HCT116 (cell line): ENCODE data around the gene SNTB2. TPM values are rescaled to one million over a fixed set of nuclear protein-coding genes. Genes with fewer than 3 reads are reported as not detected.

Experiments used
- ATAC-seq: fragments of 200-7000 bp; cut with Tn5 transposase; 2 replicates; pipeline ENCODE4 v1.9.1; 2020; ENCODE audit warnings: mild to moderate bottlenecking, moderate library complexity
- BruUV-seq: library from RNA; stranded (reverse); fragments of 400-500 nt; replicated peaks from 2 replicates; lab custom pipeline; 2021; lab: Mats Ljungman, UMichigan
- CTCF ChIA-PET: fragments of 300-600 bp; sonication (Branson Sonifier 250); formaldehyde crosslinking; loops from one replicate; lab custom pipeline; 2021; ENCODE audit warnings: antibody characterized with exemption; lab: Charles Lee
- POLR2A ChIA-PET: fragments of 300-600, 350-600 bp; sonication (Branson Sonifier 250); formaldehyde crosslinking; loops from one replicate; lab custom pipeline; 2021; ENCODE audit warnings: antibody characterized with exemption; lab: Charles Lee
- RAD21 ChIA-PET, 2 experiments: fragments of 300-600 bp; sonication (Branson Sonifier 250); formaldehyde crosslinking; loops; one replicate each; lab custom pipeline; 2023; ENCODE audit warnings: low total read pairs in 2 of 2; ENCODE audit not compliant: uncharacterized antibody in 2 of 2, unreplicated experiment in 2 of 2, low non-redundant PET in 1 of 2; lab: Charles Lee
- DNase-seq: peaks from one replicate; pipeline ENCODE4 v3.0.0-alpha.2; 2010; ENCODE audit warnings: low read depth, low spot score
- H2AFZ ChIP-seq: fragments of 200-600 bp; shearing (Covaris generic), sonication (generic); 2 replicates; pipeline ENCODE4 v1.6.1; 2017; ENCODE audit warnings: low read depth, mixed run types, mixed read lengths, antibody characterized with exemption, low read length; ENCODE audit not compliant: poor library complexity, severe bottlenecking
- H3K27ac ChIP-seq: 2 replicates; pipeline ENCODE4 v1.5.1; 2012; ENCODE audit warnings: low read depth, low read length
- H3K27me3 ChIP-seq: fragments of 200-600 bp; sonication (generic); 2 replicates; pipeline ENCODE4 v1.6.1; 2016; ENCODE audit warnings: mixed run types, low read length, mixed read lengths; ENCODE audit not compliant: insufficient read depth
- H3K36me3 ChIP-seq, 2 experiments: fragments of 200-500 bp in 1 of 2; fragments of 200-600 bp in 1 of 2; sonication (Bioruptor generic) in 1 of 2; sonication (generic) in 1 of 2; 2 replicates each; pipeline versions ENCODE4 v1.5.1 to v1.6.1; 2014 to 2016; ENCODE audit warnings: low read length in 2 of 2, inconsistent platforms in 1 of 2, mixed read lengths in 1 of 2, mixed run types in 1 of 2; ENCODE audit not compliant: insufficient read depth in 2 of 2, control insufficient read depth in 1 of 2
- H3K4me1 ChIP-seq, 2 experiments: fragments of 200-600 bp in 1 of 2; sonication (generic) in 1 of 2; 2 replicates each; pipeline versions ENCODE4 v1.5.1 to v1.6.1; 2012 to 2017; ENCODE audit warnings: low read length in 2 of 2, inconsistent platforms in 1 of 2, mild to moderate bottlenecking in 1 of 2, mixed read lengths in 1 of 2, mixed run types in 1 of 2, moderate library complexity in 1 of 2; ENCODE audit not compliant: insufficient read depth in 2 of 2, control insufficient read depth in 1 of 2
- H3K4me2 ChIP-seq: fragments of 200-600 bp; sonication (generic); 2 replicates; pipeline ENCODE4 v1.6.1; 2017; ENCODE audit warnings: mixed run types, low read length, mixed read lengths
- H3K4me3 ChIP-seq, 2 experiments: fragments of 200-600 bp in 1 of 2; sonication (generic) in 1 of 2; replicated peaks in 1 of 2; 2 replicates each; pipeline ENCODE4 v1.5.1; 2011 to 2016; ENCODE audit warnings: low read length in 2 of 2, control low read depth in 1 of 2, low read depth in 1 of 2, mild to moderate bottlenecking in 1 of 2, mixed read lengths in 1 of 2, mixed run types in 1 of 2
- H3K79me2 ChIP-seq: fragments of 200-600 bp; sonication (generic); 2 replicates; pipeline ENCODE4 v1.6.1; 2017; ENCODE audit warnings: mild to moderate bottlenecking, mixed run types, low read length, moderate library complexity, mixed read lengths; ENCODE audit not compliant: insufficient read depth
- H3K9ac ChIP-seq: fragments of 200-600 bp; sonication (generic); 2 replicates; pipeline ENCODE4 v1.6.1; 2016; ENCODE audit warnings: low read length, mixed read lengths
- H3K9me2 ChIP-seq: fragments of 200-600 bp; sonication (generic), shearing (Covaris generic); 2 replicates; pipeline ENCODE4 v1.6.1; 2017; ENCODE audit warnings: mixed run types, mild to moderate bottlenecking, moderate library complexity; ENCODE audit not compliant: insufficient read depth
- H3K9me3 ChIP-seq, 2 experiments: fragments of 200-500 bp in 1 of 2; fragments of 200-600 bp in 1 of 2; sonication (Bioruptor generic) in 1 of 2; sonication (generic) in 1 of 2; 2 replicates each; pipeline ENCODE4 v1.6.1; 2014 to 2017; ENCODE audit warnings: low read length in 2 of 2, mixed read lengths in 2 of 2, inconsistent platforms in 1 of 2, low read depth in 1 of 2, mild to moderate bottlenecking in 1 of 2, mixed run types in 1 of 2, moderate library complexity in 1 of 2; ENCODE audit not compliant: control insufficient read depth in 1 of 2, insufficient read depth in 1 of 2
- H4K20me1 ChIP-seq: fragments of 200-600 bp; sonication (generic), shearing (Covaris generic); 2 replicates; pipeline ENCODE4 v1.6.1; 2017; ENCODE audit warnings: mixed run types, mild to moderate bottlenecking, moderate library complexity; ENCODE audit not compliant: insufficient read depth
- CBX3 ChIP-seq: IDR thresholded peaks from 2 replicates; pipeline ENCODE4 v1.6.1; 2012; ENCODE audit warnings: low read depth
- EGR1 ChIP-seq: IDR thresholded peaks from 2 replicates; pipeline ENCODE4 v1.6.1; 2012; ENCODE audit warnings: low read depth
- ELF1 ChIP-seq: IDR thresholded peaks from 2 replicates; pipeline ENCODE4 v1.6.1; 2012; ENCODE audit warnings: low read depth, borderline replicate concordance
- EZH2phosphoT487 ChIP-seq: fragments of 200-600 bp; IDR thresholded peaks from 2 replicates; pipeline ENCODE4 v1.6.1; 2018; ENCODE audit warnings: antibody characterized with exemption, borderline replicate concordance
- FOSL1 ChIP-seq: IDR thresholded peaks from 2 replicates; pipeline ENCODE4 v1.6.1; 2012; ENCODE audit warnings: low read depth
- JUND ChIP-seq: IDR thresholded peaks from 2 replicates; pipeline ENCODE4 v1.6.1; 2012
- MAX ChIP-seq: IDR thresholded peaks from 2 replicates; pipeline ENCODE4 v1.6.1; 2012
- RAD21 ChIP-seq: IDR thresholded peaks from 2 replicates; pipeline ENCODE4 v1.6.1; 2012; ENCODE audit warnings: low read depth, mild to moderate bottlenecking
- SP1 ChIP-seq: IDR thresholded peaks from 2 replicates; pipeline ENCODE4 v1.6.1; 2012; ENCODE audit warnings: low read depth
- SRF ChIP-seq: IDR thresholded peaks from 2 replicates; pipeline ENCODE4 v1.6.1; 2012; ENCODE audit warnings: low read depth
- TCF7L2 ChIP-seq: IDR thresholded peaks from 2 replicates; pipeline ENCODE4 v1.7.0; 2011; ENCODE audit warnings: borderline replicate concordance, inconsistent platforms; ENCODE audit not compliant: insufficient read depth, insufficient read length; ENCODE audit errors: extremely low read depth
- ZBTB33 ChIP-seq: IDR thresholded peaks from 2 replicates; pipeline ENCODE4 v1.6.1; 2011; ENCODE audit warnings: mild to moderate bottlenecking, low read length, moderate library complexity; ENCODE audit not compliant: insufficient replicate concordance; ENCODE audit errors: extremely low read depth
- intact Hi-C: fragments of 100-400 bp; cut with micrococcal nuclease; formaldehyde crosslinking; loops from 2 replicates; pipeline ENCODE4 v1.10.0; 2022
- total RNA-seq: library from RNA; stranded (reverse); gene quantifications from one replicate; pipeline ENCODE4 v1.2.1, GENCODE V29; 2021; ENCODE audit not compliant: unreplicated experiment
- TF ChIP-seq, protein P1 (sequence below), 3 experiments: fragments of 200-600 bp in 1 of 3; sonication (generic) in 1 of 3; IDR thresholded peaks in 2 of 3; conservative IDR thresholded peaks in 1 of 3; 2 replicates each; pipeline ENCODE4 v1.5.1; 2012 to 2017; ENCODE audit warnings: low read depth in 2 of 3, low read length in 2 of 3, antibody characterized with exemption in 1 of 3, borderline replicate concordance in 1 of 3, control low read depth in 1 of 3, mild to moderate bottlenecking in 1 of 3, mixed read lengths in 1 of 3, mixed run types in 1 of 3, moderate library complexity in 1 of 3; ENCODE audit not compliant: insufficient read depth in 1 of 3

The SNTB2 gene
- total RNA-seq, 1 experiment from 2014 or later, result 38.1 TPM

DNA sequence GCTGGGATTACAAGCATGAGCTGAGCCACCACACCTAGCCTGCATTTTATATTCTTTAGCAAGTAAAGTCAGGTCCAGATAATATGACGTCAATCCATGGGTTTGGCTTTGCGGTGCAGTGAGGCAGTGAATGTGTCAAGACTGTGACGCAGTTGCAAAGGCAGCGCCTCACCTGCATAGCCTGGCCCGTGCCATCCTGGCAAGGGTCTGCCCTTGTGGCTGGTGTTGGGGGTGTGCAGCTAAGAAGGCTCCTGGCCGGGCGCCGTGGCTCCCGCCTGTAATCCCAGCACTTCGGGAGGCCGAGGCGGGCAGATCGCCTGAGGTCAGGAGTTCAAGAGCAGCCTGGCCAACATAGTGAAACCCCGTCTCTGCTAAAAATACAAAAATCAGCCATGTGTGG is 136.5 kb downstream of the SNTB2 start:
- Histone ChIP-seq H3K27ac (no peak overlapping the region), H3K79me2 (peaks cover 85% of the 10 kb centered on the region), H3K9ac (no peak overlapping the region), H3K4me1 (peaks cover 1 to 8% of the 10 kb centered on the region in 2 experiments; a peak in 3 of 4 replicates), H3K27me3 (no peaks in the 10 kb centered on the region), H4K20me1 (peaks cover 17% of the 10 kb centered on the region; the same call in 1 of the 2 replicates), H3K9me2 (no peaks in the 10 kb centered on the region), H2AFZ (no peak overlapping the region), H3K4me3 (no peak overlapping the region), H3K4me2 (no peak overlapping the region), H3K36me3 (peaks cover 55 to 74% of the 10 kb centered on the region in 2 experiments), H3K9me3 (no peaks in the 10 kb centered on the region)
- intact Hi-C loops, result no loop called here
- POLR2A ChIA-PET, result no interaction called here
- TF ChIP-seq EZH2phosphoT487, result no peak
- no peak for TF ChIP-seq ELF1
- TF ChIP-seq TCF7L2, result no peak
- TF ChIP-seq SP1, result no peak
- TF ChIP-seq EGR1, result no peak
- no peak for TF ChIP-seq FOSL1
- no peak for TF ChIP-seq SRF
- no peak for TF ChIP-seq JUND
- no peak for TF ChIP-seq RAD21
- TF ChIP-seq ZBTB33, result no peak
- TF ChIP-seq CBX3, result no peak
- TF ChIP-seq MAX, result no peak
- TF ChIP-seq, protein P1, sequence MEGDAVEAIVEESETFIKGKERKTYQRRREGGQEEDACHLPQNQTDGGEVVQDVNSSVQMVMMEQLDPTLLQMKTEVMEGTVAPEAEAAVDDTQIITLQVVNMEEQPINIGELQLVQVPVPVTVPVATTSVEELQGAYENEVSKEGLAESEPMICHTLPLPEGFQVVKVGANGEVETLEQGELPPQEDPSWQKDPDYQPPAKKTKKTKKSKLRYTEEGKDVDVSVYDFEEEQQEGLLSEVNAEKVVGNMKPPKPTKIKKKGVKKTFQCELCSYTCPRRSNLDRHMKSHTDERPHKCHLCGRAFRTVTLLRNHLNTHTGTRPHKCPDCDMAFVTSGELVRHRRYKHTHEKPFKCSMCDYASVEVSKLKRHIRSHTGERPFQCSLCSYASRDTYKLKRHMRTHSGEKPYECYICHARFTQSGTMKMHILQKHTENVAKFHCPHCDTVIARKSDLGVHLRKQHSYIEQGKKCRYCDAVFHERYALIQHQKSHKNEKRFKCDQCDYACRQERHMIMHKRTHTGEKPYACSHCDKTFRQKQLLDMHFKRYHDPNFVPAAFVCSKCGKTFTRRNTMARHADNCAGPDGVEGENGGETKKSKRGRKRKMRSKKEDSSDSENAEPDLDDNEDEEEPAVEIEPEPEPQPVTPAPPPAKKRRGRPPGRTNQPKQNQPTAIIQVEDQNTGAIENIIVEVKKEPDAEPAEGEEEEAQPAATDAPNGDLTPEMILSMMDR (IDR thresholded peaks at IDR 0.05 in 2 of 3, conservative IDR thresholded peaks at IDR 0.05 in 1 of 3; ENCODE audit: borderline replicate concordance in 1 of 3, insufficient read depth in 1 of 3, low read depth in 2 of 3, low read length in 2 of 3), result no peak
- RAD21 ChIA-PET, result no interaction called here
- DNase-seq (no peak), ATAC-seq (no peak)
- no TSS peak for BruUV-seq
- CTCF ChIA-PET, result no interaction called here
